Activated CD8-positive, alpha-beta T cell treated with anti-CD3 and anti-CD28 coated beads for 36 hours (primary cell): ENCODE results near the gene DEFB119. TPM values are rescaled to one million over a fixed set of nuclear protein-coding genes. Genes with fewer than 3 reads are reported as not detected.
"Not testable (repeated sequence)": the region's sequence is repeated elsewhere in the genome, so short reads cannot be mapped to it uniquely, and the experiment has no call there.

Experiments
- ATAC-seq: fragments of 200-7000 bp; cut with Tn5 transposase; one replicate; pipeline ENCODE4 v1.10.0; 2021; ENCODE audit warnings: mild to moderate bottlenecking, moderate library complexity
- CTCF ChIA-PET: fragments of 350-600 bp; sonication (Branson Sonifier 250); formaldehyde crosslinking; loops from one replicate; lab custom pipeline; 2021; ENCODE audit warnings: antibody characterized with exemption; lab: Charles Lee
- POLR2A ChIA-PET: fragments of 350-600 bp; sonication (Branson Sonifier 250); formaldehyde crosslinking; loops from one replicate; lab custom pipeline; 2021; ENCODE audit warnings: antibody characterized with exemption; lab: Charles Lee
- DNase-seq: peaks from one replicate; pipeline ENCODE4 v3.0.0-alpha.2; 2020
- H3K27ac Mint-ChIP-seq: one replicate; pipeline ENCODE4 v1.8.0; 2021; ENCODE audit warnings: mild to moderate bottlenecking, mixed read lengths
- H3K27me3 Mint-ChIP-seq: one replicate; pipeline ENCODE4 v1.8.0; 2021; ENCODE audit warnings: mixed read lengths
- H3K36me3 Mint-ChIP-seq: one replicate; pipeline ENCODE4 v1.8.0; 2021; ENCODE audit warnings: low read depth, mixed read lengths
- H3K4me1 Mint-ChIP-seq: one replicate; pipeline ENCODE4 v1.8.0; 2021; ENCODE audit warnings: low read depth, mixed read lengths
- H3K4me3 Mint-ChIP-seq: one replicate; pipeline ENCODE4 v1.8.0; 2021; ENCODE audit warnings: mild to moderate bottlenecking, moderate library complexity, mixed read lengths
- H3K9me3 Mint-ChIP-seq: one replicate; pipeline ENCODE4 v1.8.0; 2021; ENCODE audit warnings: mixed read lengths
- intact Hi-C: fragments of 100-400 bp; cut with micrococcal nuclease; formaldehyde crosslinking; loops from one replicate; pipeline ENCODE4 v1.10.0; 2022
- total RNA-seq, 2 experiments: library from RNA; stranded (reverse); gene quantifications; one replicate each; pipeline ENCODE4 v1.2.3, GENCODE V29; 2021
- TF ChIP-seq, protein P1 (sequence below): fragments of 200-600 bp; IDR thresholded peaks from one replicate; pipeline ENCODE4 v1.8.0; 2022; ENCODE audit warnings: antibody characterized with exemption, mild to moderate bottlenecking

DEFB119 gene
- total RNA-seq, 2 experiments from 2014 or later, result not detected

DNA sequence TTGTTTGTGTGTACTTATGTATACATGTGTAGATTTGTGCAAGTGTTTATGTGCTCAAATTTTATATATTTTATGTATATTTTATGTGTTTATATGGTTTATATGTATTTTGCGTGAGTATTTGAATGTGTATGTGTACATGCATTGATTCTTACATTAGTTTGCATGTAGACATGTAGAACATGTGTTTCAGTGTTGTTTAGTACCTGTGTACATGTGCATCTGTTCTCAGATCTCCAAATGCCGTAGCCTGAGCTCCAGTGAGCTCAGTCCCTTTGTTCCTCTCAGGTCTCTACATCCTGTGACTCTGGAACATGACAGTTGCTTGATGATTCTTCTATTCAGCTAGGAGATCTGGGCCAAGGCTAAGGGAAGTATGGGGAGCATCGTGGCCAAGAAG lies 4.5 kb upstream of the DEFB119 start:
- no peak for ATAC-seq
- ChIA-PET CTCF (no interaction called here), POLR2A (no interaction called here)
- Mint-ChIP-seq H3K9me3 (no peaks in the 10 kb centered on the region), H3K27ac (no peak overlapping the region), H3K4me3 (no peak overlapping the region), H3K4me1 (no peaks in the 10 kb centered on the region), H3K36me3 (no peaks in the 10 kb centered on the region), H3K27me3 (peaks cover 13% of the 10 kb centered on the region)
- intact Hi-C loops, result no loop called here
- TF ChIP-seq, protein P1, sequence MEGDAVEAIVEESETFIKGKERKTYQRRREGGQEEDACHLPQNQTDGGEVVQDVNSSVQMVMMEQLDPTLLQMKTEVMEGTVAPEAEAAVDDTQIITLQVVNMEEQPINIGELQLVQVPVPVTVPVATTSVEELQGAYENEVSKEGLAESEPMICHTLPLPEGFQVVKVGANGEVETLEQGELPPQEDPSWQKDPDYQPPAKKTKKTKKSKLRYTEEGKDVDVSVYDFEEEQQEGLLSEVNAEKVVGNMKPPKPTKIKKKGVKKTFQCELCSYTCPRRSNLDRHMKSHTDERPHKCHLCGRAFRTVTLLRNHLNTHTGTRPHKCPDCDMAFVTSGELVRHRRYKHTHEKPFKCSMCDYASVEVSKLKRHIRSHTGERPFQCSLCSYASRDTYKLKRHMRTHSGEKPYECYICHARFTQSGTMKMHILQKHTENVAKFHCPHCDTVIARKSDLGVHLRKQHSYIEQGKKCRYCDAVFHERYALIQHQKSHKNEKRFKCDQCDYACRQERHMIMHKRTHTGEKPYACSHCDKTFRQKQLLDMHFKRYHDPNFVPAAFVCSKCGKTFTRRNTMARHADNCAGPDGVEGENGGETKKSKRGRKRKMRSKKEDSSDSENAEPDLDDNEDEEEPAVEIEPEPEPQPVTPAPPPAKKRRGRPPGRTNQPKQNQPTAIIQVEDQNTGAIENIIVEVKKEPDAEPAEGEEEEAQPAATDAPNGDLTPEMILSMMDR, result no peak
- no peak for DNase-seq

DNA sequence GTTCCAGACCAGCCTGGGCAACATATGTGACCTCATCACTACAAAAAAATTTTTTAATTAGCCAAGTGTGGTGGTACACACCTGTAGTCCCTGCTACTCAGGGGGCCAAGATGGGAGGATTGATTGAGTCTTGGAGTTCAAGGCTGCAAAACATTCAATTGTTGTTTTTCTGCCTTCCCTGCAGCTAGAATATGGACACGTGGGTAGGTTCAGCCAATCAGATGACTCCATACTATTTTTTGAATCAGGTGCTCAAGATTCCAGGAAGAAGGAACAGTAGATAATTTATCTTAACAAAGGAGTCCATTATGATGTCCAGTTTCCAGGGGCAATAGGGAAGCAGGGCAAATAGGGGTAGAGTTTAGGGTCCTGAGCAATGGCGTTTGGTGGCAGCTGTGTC lies 2.4 kb upstream of the DEFB119 start:
- Mint-ChIP-seq H3K9me3 (no peaks in the 10 kb centered on the region), H3K4me1 (no peaks in the 10 kb centered on the region), H3K36me3 (no peaks in the 10 kb centered on the region), H3K27ac (no peak overlapping the region), H3K4me3 (no peak overlapping the region), H3K27me3 (peaks cover 16% of the 10 kb centered on the region)
- ChIA-PET CTCF (no interaction called here), POLR2A (no interaction called here)
- ATAC-seq (no peak), DNase-seq (no peak)
- TF ChIP-seq, protein P1, result no peak
- intact Hi-C loops, result no loop called here

DNA sequence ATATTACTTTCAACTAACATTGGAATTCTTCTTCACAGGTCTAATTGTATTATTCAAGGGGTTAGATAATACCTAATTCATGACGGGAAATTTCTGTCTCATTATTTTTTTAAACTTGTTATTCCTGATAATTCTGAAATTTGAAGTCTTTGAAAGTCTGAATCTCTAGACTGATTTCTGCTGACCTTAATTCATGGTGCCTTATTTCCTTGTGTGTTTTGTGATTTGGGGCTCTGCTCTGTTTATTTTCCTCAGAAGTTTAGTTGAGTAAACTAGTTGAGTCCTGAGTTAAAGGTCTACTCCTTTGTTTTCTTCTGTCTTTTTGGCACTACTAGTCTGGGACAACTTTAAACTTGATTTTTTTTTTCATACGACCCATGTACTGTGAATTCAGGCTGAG lies 16.0 kb downstream of the DEFB119 start:
- H3K36me3 Mint-ChIP-seq, result no peaks in the 10 kb centered on the region
- ATAC-seq, result no peak
- peaks cover 5% of the 10 kb centered on the region for H3K9me3 Mint-ChIP-seq
- no peak for DNase-seq
- TF ChIP-seq, protein P1, result no peak
- no peak overlapping the region for H3K27ac Mint-ChIP-seq
- no peaks in the 10 kb centered on the region for H3K4me1 Mint-ChIP-seq
- CTCF ChIA-PET, result no interaction called here
- intact Hi-C loops, result no loop called here
- POLR2A ChIA-PET, result no interaction called here
- H3K27me3 Mint-ChIP-seq, result peaks cover 2% of the 10 kb centered on the region
- H3K4me3 Mint-ChIP-seq, result no peak overlapping the region

DNA sequence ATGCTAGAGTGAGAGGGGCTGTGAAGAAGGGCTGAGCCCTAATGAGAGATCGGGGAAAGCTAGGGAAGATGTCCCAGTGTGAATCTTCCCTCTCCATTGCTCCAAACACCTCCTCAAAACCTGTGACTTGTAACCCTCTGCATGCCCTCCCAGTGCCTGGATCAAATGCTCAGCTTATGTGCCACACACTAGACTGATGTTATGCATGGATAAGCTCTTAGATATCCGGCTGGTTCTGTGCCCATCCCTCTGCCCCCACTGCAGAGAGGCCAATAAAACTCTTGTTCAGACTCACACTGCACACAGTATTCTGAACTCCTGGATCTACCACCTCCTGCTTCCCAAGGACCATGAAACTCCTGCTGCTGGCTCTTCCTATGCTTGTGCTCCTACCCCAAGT lies 22.1 kb downstream of the DEFB119 start, which contains the start of gene DEFB118:
TSS of gene DEFB118 (plus strand) at position 301 of the 400 bp plus-strand sequence. CDS start at position 351, 50 bp downstream.
- Mint-ChIP-seq H3K9me3 (peaks cover 3% of the 10 kb centered on the region), H3K4me3 (no peak within 1 kb of the TSS), H3K36me3 (no peaks in the 10 kb centered on the region), H3K27me3 (no peaks in the 10 kb centered on the region), H3K4me1 (no peaks in the 10 kb centered on the region), H3K27ac (no peak within 1 kb of the TSS)
- intact Hi-C loops, result no loop called here
- TF ChIP-seq, protein P1, result no peak
- ChIA-PET POLR2A (no interaction called here), CTCF (no interaction called here)
- DNase-seq, result no peak
- no peak for ATAC-seq

DNA sequence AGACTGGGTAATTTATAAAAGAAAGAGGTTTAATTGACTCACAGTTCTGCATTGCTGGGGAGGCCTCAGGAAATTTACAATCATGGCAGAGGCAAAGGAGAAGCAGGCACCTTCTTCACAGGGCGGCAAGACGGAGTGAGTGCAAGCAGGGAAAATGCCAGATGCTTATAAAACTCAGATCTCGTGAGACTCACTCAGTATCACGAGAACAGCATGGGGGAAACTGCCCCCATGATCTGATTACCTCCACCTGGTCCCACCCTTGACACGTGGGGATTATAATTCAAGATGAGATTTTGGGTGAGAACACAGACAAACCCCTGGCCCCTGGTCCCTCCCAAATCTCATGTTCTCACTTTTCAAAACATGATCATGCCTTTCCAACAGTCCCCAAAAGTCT lies 26.1 kb downstream of the DEFB119 start:
- ATAC-seq, H3K4me3 Mint-ChIP-seq, H3K4me1 Mint-ChIP-seq, H3K27ac Mint-ChIP-seq, POLR2A ChIA-PET, DNase-seq, intact Hi-C loops, H3K36me3 Mint-ChIP-seq, H3K9me3 Mint-ChIP-seq, CTCF ChIA-PET, H3K27me3 Mint-ChIP-seq: not testable (repeated sequence)

DNA sequence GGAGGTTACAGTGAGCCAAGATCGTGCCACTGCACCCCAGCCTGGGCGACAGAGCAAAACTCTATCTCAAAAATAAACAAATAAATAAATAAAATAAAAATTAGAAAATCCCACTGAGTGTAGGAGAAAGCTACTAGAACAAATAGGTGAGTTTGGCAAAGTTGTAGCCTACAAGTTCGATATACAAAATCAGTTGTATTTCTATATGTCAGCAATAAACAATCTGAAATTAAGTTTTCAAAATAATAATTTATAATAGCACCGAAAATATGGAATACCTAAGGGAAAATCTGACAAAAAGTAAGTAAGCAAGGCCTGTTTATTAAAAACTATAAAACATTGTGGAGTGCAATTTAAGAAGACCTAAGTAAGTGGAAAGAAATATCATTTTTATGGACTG lies 27.1 kb downstream of the DEFB119 start:
- CTCF ChIA-PET, result no interaction called here
- intact Hi-C loops, result no loop called here
- no peak for ATAC-seq
- DNase-seq, result no peak
- Mint-ChIP-seq H3K9me3 (peaks cover 3% of the 10 kb centered on the region), H3K27ac (no peak overlapping the region), H3K4me1 (no peaks in the 10 kb centered on the region), H3K36me3 (no peaks in the 10 kb centered on the region), H3K27me3 (peaks cover 2% of the 10 kb centered on the region), H3K4me3 (no peak overlapping the region)
- POLR2A ChIA-PET, result no interaction called here
- TF ChIP-seq, protein P1, result no peak
